Liver (tissue), 9 donors: ENCODE measurements around the gene SYCE3. TPM values are rescaled to one million over a fixed set of nuclear protein-coding genes. Genes with fewer than 3 reads are reported as not detected.

Source experiments
- DNase-seq: peaks from one replicate; pipeline ENCODE4 v3.0.0-alpha.2; 2017; ENCODE audit warnings: low spot score
- H3K27ac ChIP-seq, 2 donors: one replicate each; pipeline ENCODE4 v1.7.0; 2013; ENCODE audit warnings: inconsistent platforms in 2 of 2, low read length in 2 of 2, control low read depth in 1 of 2, low read depth in 1 of 2, mild to moderate bottlenecking in 1 of 2
- H3K27me3 ChIP-seq, 4 donors: one replicate each; pipeline versions ENCODE4 v1.6.1 to v1.7.0; 2013; ENCODE audit warnings: low read length in 3 of 4, inconsistent platforms in 1 of 4, mild to moderate bottlenecking in 1 of 4, moderate library complexity in 1 of 4; ENCODE audit not compliant: control insufficient read depth in 4 of 4, insufficient read depth in 4 of 4
- H3K36me3 ChIP-seq, 4 donors: one replicate each; pipeline versions ENCODE4 v1.6.1 to v1.7.0; 2013; ENCODE audit warnings: low read length in 3 of 4, mild to moderate bottlenecking in 3 of 4, low read depth in 1 of 4, moderate library complexity in 1 of 4; ENCODE audit not compliant: control insufficient read depth in 4 of 4, insufficient read depth in 3 of 4
- H3K4me1 ChIP-seq, 4 donors: one replicate each; pipeline versions ENCODE4 v1.6.1 to v1.7.0; 2013; ENCODE audit warnings: low read length in 3 of 4, mild to moderate bottlenecking in 3 of 4, moderate library complexity in 1 of 4; ENCODE audit not compliant: control insufficient read depth in 4 of 4, insufficient read depth in 4 of 4
- H3K4me3 ChIP-seq, 3 donors: one replicate each; pipeline versions ENCODE4 v1.6.1 to v1.7.0; 2013; ENCODE audit warnings: low read length in 3 of 3, control low read depth in 1 of 3, low read depth in 1 of 3, mild to moderate bottlenecking in 1 of 3
- H3K9ac ChIP-seq, 2 donors: one replicate each; pipeline ENCODE4 v1.7.0; 2013; ENCODE audit warnings: low read length in 2 of 2, mild to moderate bottlenecking in 2 of 2, moderate library complexity in 2 of 2, control low read depth in 1 of 2, low read depth in 1 of 2
- H3K9me3 ChIP-seq, 4 donors: one replicate each; pipeline versions ENCODE4 v1.6.1 to v1.7.0; 2013; ENCODE audit warnings: low read length in 3 of 4; ENCODE audit not compliant: control insufficient read depth in 4 of 4
- ATF3 ChIP-seq: IDR thresholded peaks from 2 replicates; pipeline ENCODE4 v1.6.1; 2016; ENCODE audit warnings: antibody characterized with exemption
- CTCF ChIP-seq: fragments of 150-350 bp; IDR thresholded peaks from 2 replicates; pipeline ENCODE4 v1.5.1; 2017; ENCODE audit warnings: improper control_type of control experiment, low read depth, low read length; ENCODE audit not compliant: missing input control
- EGR1 ChIP-seq, 2 donors: IDR thresholded peaks; 2 replicates each; pipeline ENCODE4 v1.6.1; 2016 to 2018; ENCODE audit warnings: antibody characterized with exemption in 2 of 2, low read depth in 2 of 2
- FOXA1 ChIP-seq: IDR thresholded peaks from 2 replicates; pipeline ENCODE4 v1.6.1; 2016; ENCODE audit warnings: antibody characterized with exemption
- FOXA2 ChIP-seq: IDR thresholded peaks from 2 replicates; pipeline ENCODE4 v1.6.1; 2016; ENCODE audit warnings: antibody characterized with exemption
- GABPA ChIP-seq, 2 donors: IDR thresholded peaks in 1 of 2; conservative IDR thresholded peaks in 1 of 2; 2 replicates each; pipeline ENCODE4 v1.6.1; 2016; ENCODE audit warnings: antibody characterized with exemption in 2 of 2, mild to moderate bottlenecking in 1 of 2, moderate library complexity in 1 of 2
- HNF4A ChIP-seq, 2 donors: conservative IDR thresholded peaks; 2 replicates each; pipeline ENCODE4 v1.6.1; 2016; ENCODE audit warnings: antibody characterized with exemption in 2 of 2, mild to moderate bottlenecking in 2 of 2
- HNF4G ChIP-seq: IDR thresholded peaks from 2 replicates; pipeline ENCODE4 v1.6.1; 2016; ENCODE audit warnings: antibody characterized with exemption
- JUND ChIP-seq, 2 donors: IDR thresholded peaks; 2 replicates each; pipeline ENCODE4 v1.6.1; 2016; ENCODE audit warnings: antibody characterized with exemption in 2 of 2
- MAX ChIP-seq: IDR thresholded peaks from 2 replicates; pipeline ENCODE4 v1.6.1; 2016; ENCODE audit warnings: antibody characterized with exemption
- NR2F2 ChIP-seq: IDR thresholded peaks from 2 replicates; pipeline ENCODE4 v1.6.1; 2016; ENCODE audit warnings: antibody characterized with exemption
- RAD21 ChIP-seq, 2 donors: IDR thresholded peaks; 2 replicates each; pipeline ENCODE4 v1.6.1; 2016; ENCODE audit warnings: antibody characterized with exemption in 2 of 2, mild to moderate bottlenecking in 2 of 2
- REST ChIP-seq: IDR thresholded peaks from 2 replicates; pipeline ENCODE4 v1.6.1; 2016; ENCODE audit warnings: antibody characterized with exemption, mild to moderate bottlenecking
- RXRA ChIP-seq, 2 donors: IDR thresholded peaks; 2 replicates each; pipeline ENCODE4 v1.6.1; 2017 to 2018; ENCODE audit warnings: antibody characterized with exemption in 2 of 2, mild to moderate bottlenecking in 1 of 2
- SP1 ChIP-seq: IDR thresholded peaks from 2 replicates; pipeline ENCODE4 v1.6.1; 2018; ENCODE audit warnings: antibody characterized with exemption, mild to moderate bottlenecking
- TAF1 ChIP-seq: conservative IDR thresholded peaks from 2 replicates; pipeline ENCODE4 v1.6.1; 2016; ENCODE audit warnings: antibody characterized with exemption, mild to moderate bottlenecking
- YY1 ChIP-seq: IDR thresholded peaks from 2 replicates; pipeline ENCODE4 v1.6.1; 2016; ENCODE audit warnings: antibody characterized with exemption, mild to moderate bottlenecking
- ZBTB33 ChIP-seq: IDR thresholded peaks from 2 replicates; pipeline ENCODE4 v1.6.1; 2016; ENCODE audit warnings: antibody characterized with exemption
- WGBS: extraction: QIAGEN DNeasy Blood & Tissue Kit; methylation state at CpG from one replicate; pipeline ENCODE4 v1.1.7; 2013; 5-methylcytosine and 5-hydroxymethylcytosine counted together
- polyA plus RNA-seq, 2 donors: library from polyadenylated mRNA; stranded (reverse) in 1 of 2; unstranded in 1 of 2; fragments of 200-250 nt in 1 of 2; fragments of >200 nt in 1 of 2; fragmentation: Nextera tagmentation in 1 of 2; extraction: Ambion mirVana in 1 of 2; gene quantifications; one replicate each; pipeline versions ENCODE4 v1.2.1 to v1.2.3, GENCODE V29; 2013 to 2015
- total RNA-seq, 2 donors: library from RNA; depleted of rRNA; stranded (reverse); fragments of >200 nt; gene quantifications; one replicate each; pipeline ENCODE4 v1.2.3, GENCODE V29; 2014
- donor health status: healthy.
- donor health status: healthy.
- donor health status: healthy.
- donor health status: healthy.
- donor health status: healthy.

The SYCE3 gene
- total and polyA plus RNA-seq, 4 donors = 0.45 to 2.2 TPM; not detected in 2

DNA sequence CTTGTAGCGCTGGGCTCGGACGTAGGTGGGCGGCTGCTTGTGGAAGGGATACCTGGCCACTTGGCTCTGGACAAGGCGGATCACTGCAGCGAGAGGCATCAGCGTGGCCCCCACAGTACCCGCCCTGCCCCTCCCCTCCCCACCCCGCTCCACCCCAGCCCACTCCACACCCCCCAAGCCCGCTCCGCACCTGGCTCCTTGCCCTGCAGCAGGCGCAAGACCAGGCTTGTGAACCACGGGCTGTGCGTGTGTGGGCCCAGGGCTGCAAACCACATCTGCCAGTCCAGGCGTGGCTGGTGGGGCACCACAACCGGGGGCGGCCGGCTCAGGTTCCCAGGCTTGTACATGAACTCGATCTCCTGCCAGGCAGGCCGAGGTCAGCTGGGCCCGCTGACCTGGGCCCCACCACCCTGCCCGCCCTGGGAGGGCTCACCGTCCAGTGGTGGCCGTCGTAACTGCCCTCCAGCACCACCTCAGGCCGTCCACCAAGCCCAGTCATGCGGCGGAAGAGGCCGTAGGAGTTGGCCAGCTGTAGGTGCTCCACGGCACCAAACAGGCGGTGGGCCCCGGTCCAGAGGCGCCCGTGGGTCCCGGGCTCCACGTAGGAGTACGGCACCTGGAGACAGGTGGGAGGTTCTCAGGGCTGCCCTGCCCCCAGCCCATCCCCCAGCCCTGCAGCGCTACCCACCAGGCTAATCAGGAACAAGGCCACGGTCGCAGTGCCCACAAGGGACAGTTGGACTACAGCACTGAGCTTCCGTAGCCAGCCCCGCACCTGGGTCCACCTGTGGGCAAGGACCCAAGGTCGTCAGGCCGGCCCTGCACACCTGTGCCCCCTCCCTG lies 58.1 kb downstream of the SYCE3 start:
- 97% methylated on average over 44 of the region's 44 CpGs for WGBS
- no peak for DNase-seq
- Histone ChIP-seq H3K9me3 (no peaks in the 10 kb centered on the region), H3K4me1 (peaks cover 10 to 27% (median 24%) of the 10 kb centered on the region in 4 donors), H3K27me3 (no peaks in the 10 kb centered on the region), H3K36me3 (peaks cover 0 to 21% (median 7%) of the 10 kb centered on the region in 4 donors), H3K9ac (no peak overlapping the region), H3K4me3 (no peak overlapping the region), H3K27ac (no peak overlapping the region)
- TF ChIP-seq HNF4A (conservative IDR thresholded peaks at IDR 0.05) = no peak
- no peak for TF ChIP-seq FOXA1
- TF ChIP-seq NR2F2 = no peak
- TF ChIP-seq ZBTB33 = no peak

- TF ChIP-seq REST (no peak), GABPA (IDR thresholded peaks at IDR 0.05 in 1 of 2, conservative IDR thresholded peaks at IDR 0.05 in 1 of 2) (no peak), EGR1 (IDR thresholded peaks at IDR 0.05; ENCODE audit: low read depth in 2 of 2) (no peak), SP1 (no peak), RXRA (IDR thresholded peaks at IDR 0.05) (no peak), HNF4G (no peak), JUND (IDR thresholded peaks at IDR 0.05) (no peak), ZBTB33 (no peak), YY1 (no peak), ATF3 (no peak), HNF4A (conservative IDR thresholded peaks at IDR 0.05) (no peak), RAD21 (IDR thresholded peaks at IDR 0.05) (no peak), NR2F2 (no peak), CTCF (no peak), MAX (no peak), TAF1 (no peak), FOXA1 (no peak), FOXA2 (no peak)
- no peaks in the 10 kb centered on the region for H3K27me3 ChIP-seq
- peaks cover 0 to 21% (median 7%) of the 10 kb centered on the region in 4 donors for H3K36me3 ChIP-seq
- H3K4me1 ChIP-seq = peaks cover 4 to 19% (median 17%) of the 10 kb centered on the region in 4 donors
- H3K9ac ChIP-seq = no peak overlapping the region
- no peak for DNase-seq
- WGBS = 95% methylated on average over 26 of the region's 26 CpGs
- H3K4me3 ChIP-seq = no peak overlapping the region
- H3K9me3 ChIP-seq = no peaks in the 10 kb centered on the region
- no peak overlapping the region for H3K27ac ChIP-seq
These were observed 59.1 kb downstream of the SYCE3 start for GRCh38 chr22:50503475-50504145.
